H1 (cell line): ENCODE measurements around the gene CHD6. TPM values are rescaled to one million over a fixed set of nuclear protein-coding genes. Genes with fewer than 3 reads are reported as not detected.

ENCODE experiments used
- CHD1 ChIP-seq: IDR thresholded peaks from 2 replicates; pipeline ENCODE4 v1.6.1; 2012; ENCODE audit warnings: low read depth, low read length, improper control_type of control experiment
- EZH2 ChIP-seq: fragments of 200-600 bp; sonication (generic); IDR thresholded peaks from 2 replicates; pipeline ENCODE4 v1.7.1; 2012; ENCODE audit warnings: low read depth, mild to moderate bottlenecking, moderate library complexity, low read length, inconsistent platforms; ENCODE audit not compliant: severe bottlenecking
- SAP30 ChIP-seq: fragments of 300-600 bp; sonication (generic); IDR thresholded peaks from 2 replicates; pipeline ENCODE4 v1.7.1; 2012; ENCODE audit warnings: low read length, moderate library complexity, mild to moderate bottlenecking, inconsistent platforms; ENCODE audit not compliant: insufficient read depth, insufficient replicate concordance
- SIN3A ChIP-seq, 2 experiments: IDR thresholded peaks in 1 of 2; conservative IDR thresholded peaks in 1 of 2; 2 replicates each; pipeline ENCODE4 v1.6.1; 2011 to 2012; ENCODE audit warnings: low read length in 2 of 2, improper control_type of control experiment in 1 of 2, low read depth in 1 of 2, mild to moderate bottlenecking in 1 of 2
- SP2 ChIP-seq: IDR thresholded peaks from 2 replicates; pipeline ENCODE4 v1.6.1; 2012; ENCODE audit warnings: mild to moderate bottlenecking, low read length, inconsistent platforms
- ZNF274 ChIP-seq: IDR thresholded peaks from 2 replicates; pipeline ENCODE4 v1.7.0; 2012; ENCODE audit warnings: low read length, borderline replicate concordance; ENCODE audit errors: extremely low read depth
- polyA plus RNA-seq, 7 experiments: library from polyadenylated mRNA; depleted of rRNA in 3 of 7; stranded (reverse) in 5 of 7; unstranded in 2 of 7; fragments of >200 nt in 5 of 7; fragments of 200-250 nt in 2 of 7; gene quantifications; 1 replicate in 5 of 7; 2 replicates in 1 of 7; 4 replicates in 1 of 7; pipeline versions ENCODE4 v1.2.1 to v1.2.3, GENCODE V29; 2011 to 2013; ENCODE audit warnings: missing spikeins in 2 of 7, mixed read lengths in 2 of 7
- total RNA-seq: library from RNA; stranded (reverse); fragmentation: NEBNext Ultra II Directional; extraction: Animal tissue kit (Norgen Biotek cat#: 25700); gene quantifications from 2 replicates; pipeline ENCODE4 v1.2.1, GENCODE V29; 2021
- TF ChIP-seq, protein P1 (sequence below), 3 experiments: IDR thresholded peaks; 1 replicate in 2 of 3; 2 replicates in 1 of 3; pipeline versions ENCODE4 v1.5.1 to v1.6.1; 2011; ENCODE audit warnings: low read length in 3 of 3, mild to moderate bottlenecking in 3 of 3, inconsistent platforms in 2 of 3, low read depth in 1 of 3, moderate library complexity in 1 of 3; ENCODE audit not compliant: insufficient read depth in 1 of 3; ENCODE audit errors: control extremely low read depth in 1 of 3

Gene CHD6
- total and polyA plus RNA-seq, 2 of the 8 experiments (the other 6 are each of a cell fraction or from before 2014, with no cell fraction given) = 11.1 to 62.9 TPM

- TF ChIP-seq CHD1 = no peak
- TF ChIP-seq SIN3A (conservative IDR thresholded peaks at IDR 0.05 in 1 of 2, IDR thresholded peaks at IDR 0.05 in 1 of 2; ENCODE audit: low read depth in 1 of 2, low read length in 2 of 2) = no peak
- TF ChIP-seq EZH2 = no peak
- TF ChIP-seq SP2 = no peak
- no peak for TF ChIP-seq ZNF274
- TF ChIP-seq, protein P1, sequence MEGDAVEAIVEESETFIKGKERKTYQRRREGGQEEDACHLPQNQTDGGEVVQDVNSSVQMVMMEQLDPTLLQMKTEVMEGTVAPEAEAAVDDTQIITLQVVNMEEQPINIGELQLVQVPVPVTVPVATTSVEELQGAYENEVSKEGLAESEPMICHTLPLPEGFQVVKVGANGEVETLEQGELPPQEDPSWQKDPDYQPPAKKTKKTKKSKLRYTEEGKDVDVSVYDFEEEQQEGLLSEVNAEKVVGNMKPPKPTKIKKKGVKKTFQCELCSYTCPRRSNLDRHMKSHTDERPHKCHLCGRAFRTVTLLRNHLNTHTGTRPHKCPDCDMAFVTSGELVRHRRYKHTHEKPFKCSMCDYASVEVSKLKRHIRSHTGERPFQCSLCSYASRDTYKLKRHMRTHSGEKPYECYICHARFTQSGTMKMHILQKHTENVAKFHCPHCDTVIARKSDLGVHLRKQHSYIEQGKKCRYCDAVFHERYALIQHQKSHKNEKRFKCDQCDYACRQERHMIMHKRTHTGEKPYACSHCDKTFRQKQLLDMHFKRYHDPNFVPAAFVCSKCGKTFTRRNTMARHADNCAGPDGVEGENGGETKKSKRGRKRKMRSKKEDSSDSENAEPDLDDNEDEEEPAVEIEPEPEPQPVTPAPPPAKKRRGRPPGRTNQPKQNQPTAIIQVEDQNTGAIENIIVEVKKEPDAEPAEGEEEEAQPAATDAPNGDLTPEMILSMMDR (IDR thresholded peaks at IDR 0.05; ENCODE audit: control extremely low read depth in 1 of 3, insufficient read depth in 1 of 3, low read depth in 1 of 3, low read length in 3 of 3) = no peak
- TF ChIP-seq SAP30 = no peak
Measured at GRCh38 chr20:41398408-41398807, 219.8 kb downstream of the CHD6 start (continued).
